Lung (tissue), 12 donors: ENCODE results near the gene HEPHL1. TPM values are rescaled to one million over a fixed set of nuclear protein-coding genes. Genes with fewer than 3 reads are reported as not detected.

Experiments
- ATAC-seq: fragments of 200-7000 bp; cut with Tn5 transposase; one replicate; pipeline ENCODE4 v1.9.1; 2020; ENCODE audit warnings: moderate number of reproducible peaks; ENCODE audit not compliant: insufficient read depth, low FRiP score
- DNase-seq, 3 donors: peaks; one replicate each; pipeline ENCODE4 v3.0.0-alpha.2; 2013 to 2017
- H3K27ac ChIP-seq, 2 donors: one replicate each; pipeline ENCODE4 v1.5.1; 2013; ENCODE audit warnings: mild to moderate bottlenecking in 2 of 2, moderate library complexity in 2 of 2, control low read depth in 1 of 2, inconsistent platforms in 1 of 2, low read depth in 1 of 2, low read length in 1 of 2
- H3K27me3 ChIP-seq, 3 donors: one replicate each; pipeline ENCODE4 v1.5.1; 2013; ENCODE audit warnings: low read length in 2 of 3; ENCODE audit not compliant: control insufficient read depth in 3 of 3, insufficient read depth in 3 of 3
- H3K36me3 ChIP-seq, 4 donors: one replicate each; pipeline ENCODE4 v1.5.1; 2013; ENCODE audit warnings: low read length in 4 of 4, mild to moderate bottlenecking in 1 of 4, moderate library complexity in 1 of 4; ENCODE audit not compliant: control insufficient read depth in 4 of 4, insufficient read depth in 4 of 4
- H3K4me1 ChIP-seq, 5 donors: one replicate each; pipeline ENCODE4 v1.5.1; 2013; ENCODE audit warnings: low read length in 5 of 5, mild to moderate bottlenecking in 2 of 5, moderate library complexity in 1 of 5; ENCODE audit not compliant: control insufficient read depth in 5 of 5, insufficient read depth in 5 of 5
- H3K4me3 ChIP-seq: one replicate; pipeline ENCODE4 v1.5.1; 2013; ENCODE audit warnings: mild to moderate bottlenecking, control low read depth, moderate library complexity
- H3K9ac ChIP-seq, 2 donors: one replicate each; pipeline ENCODE4 v1.5.1; 2013; ENCODE audit warnings: low read length in 2 of 2, control low read depth in 1 of 2; ENCODE audit not compliant: insufficient read depth in 1 of 2
- H3K9me3 ChIP-seq, 4 donors: one replicate each; pipeline ENCODE4 v1.5.1; 2013; ENCODE audit warnings: low read length in 3 of 4, mild to moderate bottlenecking in 1 of 4, moderate library complexity in 1 of 4; ENCODE audit not compliant: control insufficient read depth in 4 of 4, insufficient read depth in 3 of 4
- CTCF ChIP-seq: IDR thresholded peaks from 2 replicates; pipeline ENCODE4 v1.5.1; 2012; ENCODE audit warnings: mild to moderate bottlenecking; ENCODE audit errors: control extremely low read depth, extremely low read depth
- WGBS, 2 donors: extraction: QIAGEN DNeasy Blood & Tissue Kit; methylation state at CpG; one replicate each; pipeline ENCODE4 v1.1.7; 2013; 5-methylcytosine and 5-hydroxymethylcytosine counted together
- polyA plus RNA-seq, 2 donors: library from polyadenylated mRNA; stranded (reverse); fragments of 200-250 nt; gene quantifications; one replicate each; pipeline ENCODE4 v1.2.1, GENCODE V29; 2013
- total RNA-seq, 2 donors: library from RNA; depleted of rRNA in 1 of 2; stranded (reverse); fragments of >200 nt in 1 of 2; gene quantifications; one replicate each; pipeline ENCODE4 v1.2.1, GENCODE V29; 2014 to 2021
- donor health status: control.
- donor health status: control.
- donor health status: Bipolar disorder and iron deficiency.
- donor health status: healthy.
- donor health status: DM: yes; HTN: yes; CAD: no.

HEPHL1 gene
- total and polyA plus RNA-seq, 4 donors, result not detected

GRCh38 chr11:93993747-93994146, 27.4 kb upstream of the HEPHL1 start:
- no peak overlapping the region for H3K4me3 ChIP-seq
- no peak for DNase-seq
- no peak for ATAC-seq
- peaks cover 0 to 15% (median 1%) of the 10 kb centered on the region in 4 donors for H3K9me3 ChIP-seq
- no peaks in the 10 kb centered on the region for H3K4me1 ChIP-seq
- 88 to 89% methylated on average over 1 of the region's 1 CpG for WGBS, 2 donors
- no peak for TF ChIP-seq CTCF
- no peak overlapping the region for H3K9ac ChIP-seq
- H3K27ac ChIP-seq, result no peak overlapping the region
- no peaks in the 10 kb centered on the region for H3K36me3 ChIP-seq
- no peaks in the 10 kb centered on the region for H3K27me3 ChIP-seq

GRCh38 chr11:93997741-93998140, 23.4 kb upstream of the HEPHL1 start:
- H3K4me1 ChIP-seq, result no peaks in the 10 kb centered on the region
- no peak overlapping the region for H3K4me3 ChIP-seq
- no peak for TF ChIP-seq CTCF
- no peaks in the 10 kb centered on the region for H3K27me3 ChIP-seq
- peaks cover 0 to 8% (median 1%) of the 10 kb centered on the region in 4 donors for H3K9me3 ChIP-seq
- H3K36me3 ChIP-seq, result no peaks in the 10 kb centered on the region
- DNase-seq, result no peak
- no peak overlapping the region for H3K9ac ChIP-seq
- 92 to 95% methylated on average over 3 of the region's 3 CpGs for WGBS, 2 donors
- no peak overlapping the region for H3K27ac ChIP-seq
- no peak for ATAC-seq

GRCh38 chr11:94000659-94001058, 20.5 kb upstream of the HEPHL1 start:
- no peaks in the 10 kb centered on the region for H3K9me3 ChIP-seq
- ATAC-seq, result no peak
- no peaks in the 10 kb centered on the region for H3K4me1 ChIP-seq
- 70 to 74% methylated on average over 2 of the region's 2 CpGs for WGBS, 2 donors
- no peak overlapping the region for H3K27ac ChIP-seq
- H3K36me3 ChIP-seq, result no peaks in the 10 kb centered on the region
- no peak for DNase-seq
- H3K27me3 ChIP-seq, result no peaks in the 10 kb centered on the region
- no peak overlapping the region for H3K4me3 ChIP-seq
- no peak overlapping the region for H3K9ac ChIP-seq
- TF ChIP-seq CTCF, result no peak

- ATAC-seq, result no peak
- no peak for TF ChIP-seq CTCF
- WGBS, 2 donors, result 72 to 82% methylated on average over 2 of the region's 2 CpGs
Observed at GRCh38 chr11:94002226-94002625, 18.9 kb upstream of the HEPHL1 start.

More at GRCh38 chr11:94002226-94002625, 18.9 kb upstream of the HEPHL1 start:
- Histone ChIP-seq H3K9ac (no peak overlapping the region), H3K4me1 (no peaks in the 10 kb centered on the region), H3K36me3 (no peaks in the 10 kb centered on the region), H3K9me3 (no peaks in the 10 kb centered on the region), H3K27me3 (no peaks in the 10 kb centered on the region), H3K4me3 (no peak overlapping the region), H3K27ac (no peak overlapping the region)
- no peak for DNase-seq
